SU-DHL-6 (cell line): Measurements from ENCODE around the gene WDR4.
A peak's percentile ranks its signal among the peaks of the same experiment; 100 is the strongest.
"Not testable (repeated sequence)": the region's sequence is repeated elsewhere in the genome, so short reads cannot be mapped to it uniquely, and the experiment has no call there.

ENCODE experiments used
- H2AFZ ChIP-seq: fragments of 200-600 bp; sonication (generic); 2 replicates; pipeline ENCODE4 v1.6.1; 2014; ENCODE audit warnings: low read depth, mild to moderate bottlenecking, moderate library complexity, mixed read lengths, antibody characterized with exemption, low read length; ENCODE audit not compliant: severe bottlenecking
- H3F3A ChIP-seq: fragments of 200-600 bp; shearing (Covaris generic); 2 replicates; pipeline ENCODE4 v1.6.0; 2016; ENCODE audit warnings: antibody characterized with exemption, mild to moderate bottlenecking; ENCODE audit not compliant: insufficient read depth
- H3K27ac ChIP-seq: fragments of 200-600 bp; sonication (generic); 2 replicates; pipeline ENCODE4 v1.5.1; 2016; ENCODE audit warnings: low read depth, mild to moderate bottlenecking, low read length, moderate library complexity, mixed read lengths
- H3K27me3 ChIP-seq: fragments of 200-600 bp; sonication (generic), shearing (Covaris generic); 2 replicates; pipeline ENCODE4 v1.6.0; 2014; ENCODE audit warnings: mild to moderate bottlenecking, low read length
- H3K36me3 ChIP-seq: fragments of 200-600 bp; sonication (generic); 2 replicates; pipeline ENCODE4 v1.6.1; 2014; ENCODE audit warnings: mild to moderate bottlenecking, low read length, mixed read lengths
- H3K4me2 ChIP-seq: fragments of 300-600, 200-600 bp; shearing (Covaris generic), sonication (generic); 2 replicates; pipeline ENCODE4 v1.6.0; 2014; ENCODE audit warnings: low read length, low read depth, mild to moderate bottlenecking; ENCODE audit not compliant: poor library complexity, severe bottlenecking
- H3K4me3 ChIP-seq: fragments of 200-600 bp; sonication (generic); 2 replicates; pipeline ENCODE4 v1.5.1; 2014; ENCODE audit warnings: antibody characterized with exemption, low read length, mild to moderate bottlenecking, mixed read lengths; ENCODE audit not compliant: insufficient read depth, poor library complexity, severe bottlenecking
- H3K79me2 ChIP-seq: fragments of 200-600 bp; sonication (generic); 2 replicates; pipeline ENCODE4 v1.6.1; 2014; ENCODE audit warnings: mild to moderate bottlenecking, low read length, moderate library complexity; ENCODE audit not compliant: insufficient read depth
- H3K9ac ChIP-seq: fragments of 200-600 bp; sonication (generic); 2 replicates; pipeline ENCODE4 v1.7.0; 2014; ENCODE audit warnings: mild to moderate bottlenecking, low read length
- H3K9me2 ChIP-seq: fragments of 200-600 bp; sonication (generic); replicated peaks from 2 replicates; pipeline ENCODE4 v1.6.1; 2014; ENCODE audit warnings: low read length; ENCODE audit not compliant: insufficient read depth
- H3K9me3 ChIP-seq: fragments of 200-600 bp; sonication (generic); 2 replicates; pipeline ENCODE4 v1.6.1; 2014; ENCODE audit warnings: low read length, mixed read lengths; ENCODE audit not compliant: insufficient read depth
- H4K20me1 ChIP-seq: fragments of 200-600 bp; sonication (generic); 2 replicates; pipeline ENCODE4 v1.6.1; 2014; ENCODE audit warnings: low read depth, mild to moderate bottlenecking, antibody characterized with exemption, low read length, moderate library complexity, mixed read lengths
- EZH2phosphoT487 ChIP-seq: fragments of 200-600 bp; sonication (generic), shearing (Covaris generic); conservative IDR thresholded peaks from 2 replicates; pipeline ENCODE4 v1.6.1; 2018; ENCODE audit warnings: mild to moderate bottlenecking, antibody characterized with exemption, low read length, moderate library complexity, mixed read lengths
- TF ChIP-seq, protein P1 (sequence below): fragments of 200-600 bp; sonication (generic); IDR thresholded peaks from one replicate; pipeline ENCODE4 v1.5.1; 2017; ENCODE audit warnings: antibody characterized with exemption, mild to moderate bottlenecking, low read length, moderate library complexity; ENCODE audit not compliant: insufficient read depth, poor library complexity, severe bottlenecking

WDR4 gene, protein sequence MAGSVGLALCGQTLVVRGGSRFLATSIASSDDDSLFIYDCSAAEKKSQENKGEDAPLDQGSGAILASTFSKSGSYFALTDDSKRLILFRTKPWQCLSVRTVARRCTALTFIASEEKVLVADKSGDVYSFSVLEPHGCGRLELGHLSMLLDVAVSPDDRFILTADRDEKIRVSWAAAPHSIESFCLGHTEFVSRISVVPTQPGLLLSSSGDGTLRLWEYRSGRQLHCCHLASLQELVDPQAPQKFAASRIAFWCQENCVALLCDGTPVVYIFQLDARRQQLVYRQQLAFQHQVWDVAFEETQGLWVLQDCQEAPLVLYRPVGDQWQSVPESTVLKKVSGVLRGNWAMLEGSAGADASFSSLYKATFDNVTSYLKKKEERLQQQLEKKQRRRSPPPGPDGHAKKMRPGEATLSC

DNA sequence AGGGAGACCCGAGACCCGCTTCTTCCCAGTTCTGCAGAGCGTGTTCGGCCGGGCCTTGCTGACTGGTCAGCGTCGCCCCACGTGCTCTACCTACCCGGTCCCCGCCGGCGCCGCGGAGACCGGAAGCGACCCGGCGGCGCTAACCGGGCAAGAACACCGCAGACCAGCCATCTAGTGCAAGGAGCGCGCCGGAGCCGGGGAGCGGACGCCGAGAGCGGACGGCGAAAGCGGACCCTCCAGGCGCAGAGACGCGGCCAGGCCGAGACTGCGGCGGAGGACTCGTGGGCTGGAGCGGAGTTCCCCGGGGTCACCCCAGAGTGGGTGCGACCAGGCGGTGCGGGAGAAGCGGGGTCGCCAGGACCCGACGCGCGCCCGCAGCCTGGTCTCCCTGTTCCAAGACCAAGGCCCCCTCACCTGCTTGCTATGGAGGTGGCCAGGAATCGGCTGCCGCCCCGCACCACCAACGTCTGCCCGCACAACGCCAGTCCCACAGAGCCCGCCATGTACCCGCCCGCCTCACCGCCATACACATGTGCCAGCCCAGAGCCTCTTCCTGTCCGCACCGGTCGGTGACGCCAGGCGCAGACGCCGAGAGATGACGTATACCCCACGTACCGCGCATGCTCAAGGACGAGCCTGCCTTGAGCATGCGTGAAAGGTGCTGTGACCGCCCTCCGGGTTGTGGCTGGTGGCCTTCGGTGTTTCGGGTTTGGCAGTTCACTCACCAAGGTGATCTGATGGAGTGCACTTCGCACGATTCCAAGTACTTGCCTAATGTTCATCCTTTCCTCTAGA, at the start of gene WDR4:
TSS of gene WDR4 (minus strand) at position 547 of the 795 bp plus-strand sequence. CDS start at position 503, 44 bp downstream.
- peak within 1 kb of the TSS; percentile 71 for H3K27ac ChIP-seq
- peak within 1 kb of the TSS; percentile 37 for H2AFZ ChIP-seq
- H3K9me2 ChIP-seq = no peaks in the 10 kb centered on the region
- peaks cover 3% of the 10 kb centered on the region; the same call in 1 of the 2 replicates for H3K36me3 ChIP-seq
- TF ChIP-seq, protein P1, sequence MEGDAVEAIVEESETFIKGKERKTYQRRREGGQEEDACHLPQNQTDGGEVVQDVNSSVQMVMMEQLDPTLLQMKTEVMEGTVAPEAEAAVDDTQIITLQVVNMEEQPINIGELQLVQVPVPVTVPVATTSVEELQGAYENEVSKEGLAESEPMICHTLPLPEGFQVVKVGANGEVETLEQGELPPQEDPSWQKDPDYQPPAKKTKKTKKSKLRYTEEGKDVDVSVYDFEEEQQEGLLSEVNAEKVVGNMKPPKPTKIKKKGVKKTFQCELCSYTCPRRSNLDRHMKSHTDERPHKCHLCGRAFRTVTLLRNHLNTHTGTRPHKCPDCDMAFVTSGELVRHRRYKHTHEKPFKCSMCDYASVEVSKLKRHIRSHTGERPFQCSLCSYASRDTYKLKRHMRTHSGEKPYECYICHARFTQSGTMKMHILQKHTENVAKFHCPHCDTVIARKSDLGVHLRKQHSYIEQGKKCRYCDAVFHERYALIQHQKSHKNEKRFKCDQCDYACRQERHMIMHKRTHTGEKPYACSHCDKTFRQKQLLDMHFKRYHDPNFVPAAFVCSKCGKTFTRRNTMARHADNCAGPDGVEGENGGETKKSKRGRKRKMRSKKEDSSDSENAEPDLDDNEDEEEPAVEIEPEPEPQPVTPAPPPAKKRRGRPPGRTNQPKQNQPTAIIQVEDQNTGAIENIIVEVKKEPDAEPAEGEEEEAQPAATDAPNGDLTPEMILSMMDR = no peak
- TF ChIP-seq EZH2phosphoT487 = no peak
- peaks cover 48% of the 10 kb centered on the region for H3K79me2 ChIP-seq
- peak within 1 kb of the TSS; percentile 89 for H3K4me2 ChIP-seq
- H3K9ac ChIP-seq = peak within 1 kb of the TSS; percentile 85
- no peaks in the 10 kb centered on the region; the same call in 1 of the 2 replicates for H3F3A ChIP-seq
- H4K20me1 ChIP-seq = no peaks in the 10 kb centered on the region
- no peaks in the 10 kb centered on the region for H3K9me3 ChIP-seq
- peak within 1 kb of the TSS; percentile 60 for H3K4me3 ChIP-seq
- no peaks in the 10 kb centered on the region for H3K27me3 ChIP-seq

DNA sequence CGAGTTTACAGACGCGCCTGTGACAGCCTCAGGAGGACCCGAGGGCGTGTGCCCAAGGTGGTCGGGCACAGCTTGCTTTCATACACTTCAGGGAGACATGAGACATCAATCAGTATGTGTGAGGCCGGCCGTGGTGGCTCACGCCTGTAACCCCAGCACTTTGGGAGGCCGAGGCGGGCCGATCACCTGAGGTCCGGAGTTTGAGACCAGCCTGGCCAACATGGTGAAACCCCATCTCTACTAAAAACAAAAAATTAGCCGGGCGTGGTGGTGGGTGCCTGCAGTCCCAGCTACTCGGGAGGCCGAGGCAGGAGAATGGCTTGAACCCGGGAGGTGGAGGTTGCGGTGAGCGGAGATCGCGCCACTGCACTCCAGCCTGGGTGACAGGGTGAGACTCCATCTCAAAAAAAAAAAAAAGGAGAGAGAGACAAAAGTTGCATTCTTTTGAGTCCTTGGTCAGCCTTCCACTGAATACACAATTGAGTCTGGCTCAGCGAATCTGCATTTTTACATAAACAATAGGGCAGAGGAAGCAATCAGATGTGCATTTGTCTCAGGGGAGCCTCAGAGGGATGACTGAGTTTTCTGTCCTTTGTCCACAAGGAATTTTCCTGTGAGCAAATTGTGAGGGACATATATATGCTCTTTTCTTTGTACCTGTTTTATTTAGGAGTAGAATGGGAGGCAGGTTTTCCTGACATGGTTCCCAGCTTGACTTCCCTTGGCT, 48.3 kb upstream of the WDR4 start:
- not testable (repeated sequence) for H3K27ac ChIP-seq, H3K4me2 ChIP-seq, H3K36me3 ChIP-seq

DNA sequence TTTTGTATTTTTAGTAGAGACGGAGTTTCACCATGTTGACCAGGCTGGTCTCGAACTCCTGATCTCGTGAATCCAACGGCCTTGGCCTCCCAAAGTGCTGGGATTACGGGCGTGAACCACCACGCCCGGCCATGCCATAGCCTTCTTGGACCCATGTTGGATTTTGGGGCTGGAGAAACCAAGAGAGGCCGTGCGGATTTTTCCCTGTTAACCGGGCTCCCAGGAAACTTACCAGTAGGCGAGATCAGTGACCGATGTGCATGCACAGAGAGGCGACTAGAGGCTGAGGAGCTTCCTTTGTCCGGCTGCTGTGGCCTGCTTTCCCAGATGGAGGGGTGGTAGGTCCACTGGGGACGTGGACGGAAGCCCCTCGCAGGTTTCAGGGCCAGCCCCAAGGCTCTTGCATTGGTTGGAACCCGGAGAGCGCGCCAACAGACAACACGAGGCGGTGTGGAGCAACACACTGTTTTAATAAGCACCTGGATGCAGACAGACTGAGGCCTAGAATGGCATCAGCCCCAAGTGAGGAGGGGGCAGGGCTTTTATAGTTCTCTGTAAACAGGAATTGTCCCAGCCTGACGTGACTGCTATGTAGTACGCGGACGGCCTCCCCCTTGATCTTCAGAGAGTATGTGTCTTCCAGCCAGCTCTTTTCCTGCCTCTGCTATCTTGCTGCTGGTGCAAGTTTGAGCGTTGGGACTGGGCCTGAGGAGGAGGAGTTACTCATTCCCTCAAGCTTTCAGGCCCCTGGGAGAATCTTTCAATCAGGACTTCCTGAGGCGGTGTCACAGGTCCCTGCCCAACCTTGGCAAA, 46.0 kb upstream of the WDR4 start, which contains the start of gene ERVH48-1:
TSS of gene ERVH48-1 (minus strand) at position 517 of the 813 bp plus-strand sequence. CDS start 6,624 bp downstream, outside the sequence.
- Histone ChIP-seq H3K36me3 (no peaks in the 10 kb centered on the region), H2AFZ (peak within 1 kb of the TSS; percentile 92), H3K27me3 (no peaks in the 10 kb centered on the region), H3K4me3 (no peak within 1 kb of the TSS), H3K9ac (peak within 1 kb of the TSS; percentile 59), H3K79me2 (no peaks in the 10 kb centered on the region), H3K4me2 (peak within 1 kb of the TSS; percentile 47), H3F3A (no peaks in the 10 kb centered on the region), H3K9me2 (no peaks in the 10 kb centered on the region), H4K20me1 (no peaks in the 10 kb centered on the region), H3K27ac (no peak within 1 kb of the TSS), H3K9me3 (no peaks in the 10 kb centered on the region)
- TF ChIP-seq, protein P1 = no peak
- TF ChIP-seq EZH2phosphoT487 = no peak

More for the DNA sequence above, 48.3 kb upstream of the WDR4 start:
- H3F3A ChIP-seq, H3K9me2 ChIP-seq, H3K9ac ChIP-seq, H3K4me3 ChIP-seq, H3K27me3 ChIP-seq, H3K9me3 ChIP-seq, H2AFZ ChIP-seq, H3K79me2 ChIP-seq, H4K20me1 ChIP-seq: not testable (repeated sequence)
